ENCODE measurements around the gene KAZN.

KAZN gene

GRCh38 chr1:15060104-15060503, 461.6 kb downstream of the KAZN start:
- no peaks in the 10 kb centered on the region for H3K4me1 ChIP-seq (ENCODE audit: control insufficient read depth, insufficient read depth, low read length)
- no peak overlapping the region for H3K9ac ChIP-seq (ENCODE audit: low read length)
- no peak for DNase-seq (ENCODE audit: low read depth)
- H3K27me3 ChIP-seq (replicated peaks; ENCODE audit: control insufficient read depth, insufficient read depth, low read length): no peaks in the 10 kb centered on the region
- H3K36me3 ChIP-seq (ENCODE audit: control insufficient read depth, insufficient read depth, low read length, severe bottlenecking): peaks cover 80% of the 10 kb centered on the region
- no peak overlapping the region for H3K4me3 ChIP-seq (ENCODE audit: low read length)
- peaks cover 7% of the 10 kb centered on the region for H3K9me3 ChIP-seq (ENCODE audit: control insufficient read depth, low read length)

DNA sequence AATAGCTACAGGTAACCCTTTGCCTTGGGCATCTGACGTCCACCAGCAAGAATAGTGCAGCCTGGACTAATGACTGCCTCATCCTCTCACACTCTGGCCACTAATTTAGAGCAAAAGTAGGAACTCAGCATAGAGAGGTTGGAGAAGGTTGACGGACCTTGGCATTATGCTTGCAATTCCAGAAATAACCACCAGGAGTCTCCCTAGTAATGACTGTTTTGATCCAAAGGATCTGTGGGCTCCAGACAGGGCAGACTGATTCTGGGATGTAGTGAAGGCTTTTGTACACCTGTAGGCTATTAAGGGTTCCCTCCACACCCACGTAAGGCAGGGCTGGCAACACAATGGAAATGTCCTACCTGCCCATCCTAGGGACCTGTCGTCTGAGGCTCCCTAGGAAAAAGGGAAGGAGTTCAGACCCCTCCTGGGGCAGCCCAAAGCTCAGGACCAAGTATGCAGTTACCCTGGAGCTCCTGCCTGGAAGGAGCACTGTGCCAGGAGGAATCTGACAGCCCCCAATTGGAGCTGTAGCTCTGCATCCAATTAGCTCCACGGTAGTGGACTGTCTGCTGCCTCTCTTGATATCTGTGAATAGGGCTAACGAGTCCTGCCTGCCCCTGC, 464.1 kb downstream of the KAZN start:
- DNase-seq (ENCODE audit: low read depth): no peak

GRCh38 chr1:15063346-15063745, 464.9 kb downstream of the KAZN start:
- H3K4me1 ChIP-seq (ENCODE audit: control insufficient read depth, insufficient read depth, low read length): no peaks in the 10 kb centered on the region
- peaks cover 68% of the 10 kb centered on the region for H3K36me3 ChIP-seq (ENCODE audit: control insufficient read depth, insufficient read depth, low read length, severe bottlenecking)
- H3K4me3 ChIP-seq (ENCODE audit: low read length): no peak overlapping the region
- no peaks in the 10 kb centered on the region for H3K27me3 ChIP-seq (replicated peaks; ENCODE audit: control insufficient read depth, insufficient read depth, low read length)
- no peak for DNase-seq (ENCODE audit: low read depth)
- H3K9ac ChIP-seq (ENCODE audit: low read length): no peak overlapping the region
- H3K9me3 ChIP-seq (ENCODE audit: control insufficient read depth, low read length): peaks cover 7% of the 10 kb centered on the region

More for the DNA sequence above, 464.1 kb downstream of the KAZN start:
- peaks cover 7% of the 10 kb centered on the region for H3K9me3 ChIP-seq (ENCODE audit: control insufficient read depth, low read length)
- H3K4me3 ChIP-seq (ENCODE audit: low read length): no peak overlapping the region
- H3K9ac ChIP-seq (ENCODE audit: low read length): no peak overlapping the region
- H3K27me3 ChIP-seq (replicated peaks; ENCODE audit: control insufficient read depth, insufficient read depth, low read length): no peaks in the 10 kb centered on the region
- peaks cover 76% of the 10 kb centered on the region for H3K36me3 ChIP-seq (ENCODE audit: control insufficient read depth, insufficient read depth, low read length, severe bottlenecking)
- H3K4me1 ChIP-seq (ENCODE audit: control insufficient read depth, insufficient read depth, low read length): no peaks in the 10 kb centered on the region

GRCh38 chr1:15063783-15064182, 465.3 kb downstream of the KAZN start:
- no peak for DNase-seq (ENCODE audit: low read depth)
- Histone ChIP-seq H3K36me3 (ENCODE audit: control insufficient read depth, insufficient read depth, low read length, severe bottlenecking) (peaks cover 65% of the 10 kb centered on the region), H3K9me3 (ENCODE audit: control insufficient read depth, low read length) (peaks cover 7% of the 10 kb centered on the region), H3K9ac (ENCODE audit: low read length) (no peak overlapping the region), H3K27me3 (replicated peaks; ENCODE audit: control insufficient read depth, insufficient read depth, low read length) (no peaks in the 10 kb centered on the region), H3K4me1 (ENCODE audit: control insufficient read depth, insufficient read depth, low read length) (no peaks in the 10 kb centered on the region), H3K4me3 (ENCODE audit: low read length) (no peak overlapping the region)

DNA sequence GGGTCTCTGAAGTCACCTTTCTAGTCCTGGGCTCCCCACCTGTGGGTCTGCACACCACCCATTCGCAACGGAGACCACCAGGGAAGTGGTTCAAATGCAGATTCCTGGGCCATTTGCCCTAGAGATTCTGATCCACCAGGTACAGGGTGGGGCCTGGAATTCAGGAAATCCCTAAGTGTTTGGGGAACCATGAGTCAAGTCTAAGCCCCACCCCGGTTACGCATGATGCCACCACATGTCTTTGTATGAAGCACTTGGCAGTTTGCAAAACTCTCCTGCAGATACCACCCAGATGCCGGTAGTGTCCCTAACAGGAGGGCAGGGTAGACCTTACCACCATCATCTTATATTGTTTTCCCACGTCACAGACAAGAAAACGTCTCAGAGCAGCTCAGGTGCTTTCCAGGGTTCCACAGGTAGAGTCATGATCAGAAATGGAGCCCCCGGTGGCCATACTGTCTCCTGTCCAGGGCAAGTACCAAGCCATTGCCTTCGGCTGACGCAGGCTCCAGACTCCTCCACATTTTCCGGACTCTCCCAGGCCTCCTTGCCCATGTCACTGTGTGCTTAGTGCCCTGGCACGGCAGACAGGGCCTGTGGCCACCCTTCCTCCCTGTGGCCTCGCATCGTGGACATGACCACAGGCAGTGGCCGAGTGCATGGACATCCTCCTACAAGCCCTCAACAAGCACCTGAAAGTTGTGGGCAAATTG, 465.9 kb downstream of the KAZN start:
- Histone ChIP-seq H3K27me3 (replicated peaks; ENCODE audit: control insufficient read depth, insufficient read depth, low read length) (no peaks in the 10 kb centered on the region), H3K4me3 (ENCODE audit: low read length) (no peak overlapping the region), H3K4me1 (ENCODE audit: control insufficient read depth, insufficient read depth, low read length) (no peaks in the 10 kb centered on the region), H3K36me3 (ENCODE audit: control insufficient read depth, insufficient read depth, low read length, severe bottlenecking) (peaks cover 65% of the 10 kb centered on the region), H3K9ac (ENCODE audit: low read length) (no peak overlapping the region), H3K9me3 (ENCODE audit: control insufficient read depth, low read length) (peaks cover 7% of the 10 kb centered on the region)
- no peak for DNase-seq (ENCODE audit: low read depth)

GRCh38 chr1:15065291-15065690, 466.8 kb downstream of the KAZN start:
- H3K4me3 ChIP-seq (ENCODE audit: low read length): no peak overlapping the region
- peaks cover 56% of the 10 kb centered on the region for H3K36me3 ChIP-seq (ENCODE audit: control insufficient read depth, insufficient read depth, low read length, severe bottlenecking)
- no peak for DNase-seq (ENCODE audit: low read depth)

DNA sequence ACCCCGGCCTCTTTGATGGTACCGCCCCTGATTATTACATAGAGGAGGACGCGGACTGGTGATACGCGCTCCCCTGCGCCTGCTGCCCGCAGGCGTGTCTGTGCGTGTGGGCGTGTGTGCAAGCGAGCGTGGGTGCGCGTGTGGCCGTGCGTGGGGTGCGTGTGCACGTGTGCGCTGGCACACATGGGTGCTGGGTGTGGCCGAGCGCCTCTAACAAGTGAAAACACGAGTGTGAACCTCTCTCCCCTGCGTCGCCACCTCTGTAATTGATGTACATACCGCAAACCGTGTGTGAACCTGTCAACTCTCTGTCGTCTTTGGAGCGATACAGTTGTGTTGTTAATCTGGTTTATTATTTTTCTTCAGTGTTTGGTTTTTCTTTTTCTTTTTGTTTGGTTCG, 467.3 kb downstream of the KAZN start:
- Histone ChIP-seq H3K9me3 (ENCODE audit: control insufficient read depth, low read length) (peaks cover 7% of the 10 kb centered on the region), H3K27me3 (replicated peaks; ENCODE audit: control insufficient read depth, insufficient read depth, low read length) (no peaks in the 10 kb centered on the region), H3K36me3 (ENCODE audit: control insufficient read depth, insufficient read depth, low read length, severe bottlenecking) (peaks cover 52% of the 10 kb centered on the region), H3K4me3 (ENCODE audit: low read length) (no peak overlapping the region), H3K4me1 (ENCODE audit: control insufficient read depth, insufficient read depth, low read length) (peaks cover 3% of the 10 kb centered on the region), H3K9ac (ENCODE audit: low read length) (no peak overlapping the region)
- DNase-seq (ENCODE audit: low read depth): no peak

More at GRCh38 chr1:15065291-15065690, 466.8 kb downstream of the KAZN start:
- Histone ChIP-seq H3K9me3 (ENCODE audit: control insufficient read depth, low read length) (peaks cover 7% of the 10 kb centered on the region), H3K4me1 (ENCODE audit: control insufficient read depth, insufficient read depth, low read length) (peaks cover 3% of the 10 kb centered on the region), H3K27me3 (replicated peaks; ENCODE audit: control insufficient read depth, insufficient read depth, low read length) (no peaks in the 10 kb centered on the region), H3K9ac (ENCODE audit: low read length) (no peak overlapping the region)

DNA sequence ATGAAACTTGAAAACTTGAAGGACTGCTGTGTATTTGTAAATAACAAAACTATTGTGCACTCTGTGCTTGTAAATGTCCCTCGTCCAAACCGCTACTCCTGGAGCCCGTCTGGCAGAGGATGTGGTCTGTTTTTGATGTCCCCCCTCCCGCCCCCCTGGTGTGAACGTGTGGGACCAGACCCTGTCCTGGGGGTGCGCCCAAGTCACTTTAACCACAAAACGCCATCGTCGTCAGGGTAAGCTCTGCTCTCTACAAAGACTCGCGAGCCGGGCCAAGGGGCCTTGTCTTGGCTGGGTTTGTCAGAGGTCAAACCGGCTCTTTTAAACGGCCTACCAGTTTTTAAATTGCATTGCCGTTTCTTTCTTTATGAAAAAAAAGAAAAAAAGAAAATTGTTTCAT, 467.7 kb downstream of the KAZN start:
- no peaks in the 10 kb centered on the region for H3K27me3 ChIP-seq (replicated peaks; ENCODE audit: control insufficient read depth, insufficient read depth, low read length)
- no peak overlapping the region for H3K9ac ChIP-seq (ENCODE audit: low read length)
- H3K36me3 ChIP-seq (ENCODE audit: control insufficient read depth, insufficient read depth, low read length, severe bottlenecking): peaks cover 47% of the 10 kb centered on the region
- peaks cover 7% of the 10 kb centered on the region for H3K9me3 ChIP-seq (ENCODE audit: control insufficient read depth, low read length)
- H3K4me1 ChIP-seq (ENCODE audit: control insufficient read depth, insufficient read depth, low read length): peaks cover 3% of the 10 kb centered on the region
- H3K4me3 ChIP-seq (ENCODE audit: low read length): no peak overlapping the region
- DNase-seq (ENCODE audit: low read depth): no peak

DNA sequence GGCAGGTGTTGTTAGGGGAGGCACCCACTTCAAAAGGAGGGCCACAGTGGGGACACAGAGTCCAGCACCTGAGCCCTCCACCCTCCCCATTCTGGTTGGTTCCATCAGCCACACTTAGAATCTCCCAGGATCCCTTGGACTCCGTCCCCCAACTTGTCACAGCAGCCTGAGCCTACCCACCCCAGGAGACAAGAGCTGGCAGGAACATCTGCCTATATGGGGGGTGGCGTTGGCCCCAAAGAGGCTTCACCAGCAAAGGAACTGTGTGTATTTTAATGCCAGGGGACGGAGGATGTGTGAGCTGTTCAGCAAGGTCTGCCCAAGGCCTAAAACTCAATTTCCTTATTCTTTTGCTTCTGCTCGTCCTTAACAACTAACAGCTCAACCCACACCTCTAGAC, 468.7 kb downstream of the KAZN start:
- H3K4me1 ChIP-seq (ENCODE audit: control insufficient read depth, insufficient read depth, low read length): peaks cover 3% of the 10 kb centered on the region
- H3K4me3 ChIP-seq (ENCODE audit: low read length): no peak overlapping the region
- no peak for DNase-seq (ENCODE audit: low read depth)
- no peaks in the 10 kb centered on the region for H3K27me3 ChIP-seq (replicated peaks; ENCODE audit: control insufficient read depth, insufficient read depth, low read length)
- H3K36me3 ChIP-seq (ENCODE audit: control insufficient read depth, insufficient read depth, low read length, severe bottlenecking): peaks cover 39% of the 10 kb centered on the region
- peaks cover 6% of the 10 kb centered on the region for H3K9me3 ChIP-seq (ENCODE audit: control insufficient read depth, low read length)
- no peak overlapping the region for H3K9ac ChIP-seq (ENCODE audit: low read length)

DNA sequence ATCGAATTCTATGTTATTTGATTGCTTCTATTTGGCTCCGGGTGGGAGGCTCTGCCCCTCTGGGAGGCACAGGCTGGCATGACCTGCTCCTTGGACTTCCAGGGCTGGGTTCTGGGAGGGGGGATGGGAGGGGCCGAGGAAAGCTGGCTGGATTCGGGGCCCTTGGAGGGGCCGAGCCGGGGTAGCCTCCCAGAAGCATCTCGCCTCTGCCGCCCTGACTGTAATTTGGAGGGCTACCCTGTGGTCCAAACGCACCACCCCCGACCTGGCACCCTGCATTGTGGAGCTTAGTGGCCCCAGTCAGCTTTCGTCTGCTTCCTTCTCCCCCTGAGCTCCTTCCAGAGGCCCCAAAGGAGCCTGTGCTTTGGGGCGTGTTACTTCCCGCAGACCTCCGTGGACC, 469.7 kb downstream of the KAZN start:
- DNase-seq (ENCODE audit: low read depth): no peak
- H3K9ac ChIP-seq (ENCODE audit: low read length): no peak overlapping the region
- no peaks in the 10 kb centered on the region for H3K9me3 ChIP-seq (ENCODE audit: control insufficient read depth, low read length)
- peaks cover 29% of the 10 kb centered on the region for H3K36me3 ChIP-seq (ENCODE audit: control insufficient read depth, insufficient read depth, low read length, severe bottlenecking)
- H3K27me3 ChIP-seq (replicated peaks; ENCODE audit: control insufficient read depth, insufficient read depth, low read length): no peaks in the 10 kb centered on the region
- peaks cover 3% of the 10 kb centered on the region for H3K4me1 ChIP-seq (ENCODE audit: control insufficient read depth, insufficient read depth, low read length)
- no peak overlapping the region for H3K4me3 ChIP-seq (ENCODE audit: low read length)

DNA sequence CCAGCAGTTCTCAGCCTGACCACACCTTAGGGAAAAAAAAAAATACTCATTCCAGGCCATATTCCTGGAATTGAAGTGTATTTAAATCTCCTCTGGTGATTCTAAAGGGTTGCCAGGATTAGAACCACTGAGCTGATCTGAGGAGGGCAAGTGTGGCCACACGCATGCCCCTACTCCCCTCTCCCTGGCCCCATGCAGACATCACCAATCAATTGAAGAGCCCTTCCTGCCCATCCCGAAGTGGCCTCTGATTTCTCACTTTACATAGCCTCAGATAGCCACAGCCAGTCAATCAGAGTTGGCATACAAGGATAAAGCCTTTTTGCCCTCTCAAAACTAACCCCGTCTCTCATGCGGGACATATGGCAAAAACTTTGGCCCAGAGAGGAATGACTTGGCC, 470.5 kb downstream of the KAZN start:
- peaks cover 3% of the 10 kb centered on the region for H3K4me1 ChIP-seq (ENCODE audit: control insufficient read depth, insufficient read depth, low read length)
- no peaks in the 10 kb centered on the region for H3K9me3 ChIP-seq (ENCODE audit: control insufficient read depth, low read length)
- H3K27me3 ChIP-seq (replicated peaks; ENCODE audit: control insufficient read depth, insufficient read depth, low read length): no peaks in the 10 kb centered on the region
- H3K9ac ChIP-seq (ENCODE audit: low read length): no peak overlapping the region
- H3K4me3 ChIP-seq (ENCODE audit: low read length): no peak overlapping the region
- no peak for DNase-seq (ENCODE audit: low read depth)
- H3K36me3 ChIP-seq (ENCODE audit: control insufficient read depth, insufficient read depth, low read length, severe bottlenecking): peaks cover 21% of the 10 kb centered on the region

Measured in adipocyte (in vitro differentiated cells).